Astrocyte (in vitro differentiated cells and primary cell): ENCODE measurements around the gene POLR1E. TPM values are rescaled to one million over a fixed set of nuclear protein-coding genes. Genes with fewer than 3 reads are reported as not detected.

Experiments used
- DNase-seq: peaks from one replicate; pipeline ENCODE4 v3.0.0-alpha.2; 2010; ENCODE audit warnings: low read depth
- FAIRE-seq: peaks from 2 replicates; lab custom pipeline; 2011; peaks lifted over from hg19 to GRCh38; lab: Jason Lieb, UNC
- H2AFZ ChIP-seq: 2 replicates; pipeline ENCODE4 v1.6.0; 2012; ENCODE audit warnings: low read depth, low read length, inconsistent platforms
- H3K27ac ChIP-seq: 2 replicates; pipeline ENCODE4 v1.5.1; 2011; ENCODE audit warnings: low read depth, low read length, inconsistent platforms
- H3K27me3 ChIP-seq: 2 replicates; pipeline ENCODE4 v1.6.0; 2011; ENCODE audit warnings: low read length, inconsistent platforms; ENCODE audit not compliant: insufficient read depth
- H3K36me3 ChIP-seq: 2 replicates; pipeline ENCODE4 v1.5.1; 2011; ENCODE audit warnings: low read length, inconsistent platforms; ENCODE audit not compliant: insufficient read depth
- H3K4me1 ChIP-seq: 2 replicates; pipeline ENCODE4 v1.5.1; 2011; ENCODE audit warnings: low read length, inconsistent platforms; ENCODE audit not compliant: insufficient read depth
- H3K4me2 ChIP-seq: 2 replicates; pipeline ENCODE4 v1.6.0; 2012; ENCODE audit warnings: low read length, inconsistent platforms
- H3K4me3 ChIP-seq: 2 replicates; pipeline ENCODE4 v1.5.1; 2011; ENCODE audit warnings: low read depth, mild to moderate bottlenecking, low read length, inconsistent platforms; ENCODE audit not compliant: insufficient read depth
- H3K79me2 ChIP-seq: 2 replicates; pipeline ENCODE4 v1.6.0; 2012; ENCODE audit warnings: mild to moderate bottlenecking, low read length, inconsistent platforms; ENCODE audit not compliant: insufficient read depth
- H3K9ac ChIP-seq: 2 replicates; pipeline ENCODE4 v1.6.0; 2012; ENCODE audit warnings: mild to moderate bottlenecking, low read length, inconsistent platforms
- H3K9me3 ChIP-seq: 2 replicates; pipeline ENCODE4 v1.5.1; 2012; ENCODE audit warnings: low read depth, mild to moderate bottlenecking, low read length, inconsistent platforms; ENCODE audit not compliant: insufficient read depth
- H4K20me1 ChIP-seq: 2 replicates; pipeline ENCODE4 v1.6.0; 2012; ENCODE audit warnings: low read length, inconsistent platforms; ENCODE audit not compliant: insufficient read depth
- H3K27ac Mint-ChIP-seq: one replicate; pipeline ENCODE4 v1.8.0; 2021; ENCODE audit warnings: mild to moderate bottlenecking, mixed read lengths; ENCODE audit not compliant: unreplicated experiment
- H3K27me3 Mint-ChIP-seq: one replicate; pipeline ENCODE4 v1.8.0; 2021; ENCODE audit warnings: low read depth, mixed read lengths; ENCODE audit not compliant: unreplicated experiment
- H3K36me3 Mint-ChIP-seq: one replicate; pipeline ENCODE4 v1.8.0; 2021; ENCODE audit warnings: low read depth, mixed read lengths; ENCODE audit not compliant: unreplicated experiment
- H3K4me1 Mint-ChIP-seq: one replicate; pipeline ENCODE4 v1.8.0; 2021; ENCODE audit warnings: low read depth, mixed read lengths; ENCODE audit not compliant: unreplicated experiment
- H3K4me3 Mint-ChIP-seq: one replicate; pipeline ENCODE4 v1.8.0; 2021; ENCODE audit warnings: mild to moderate bottlenecking, moderate library complexity, mixed read lengths; ENCODE audit not compliant: unreplicated experiment
- H3K9me3 Mint-ChIP-seq: one replicate; pipeline ENCODE4 v1.8.0; 2021; ENCODE audit warnings: mild to moderate bottlenecking, mixed read lengths; ENCODE audit not compliant: unreplicated experiment
- EZH2 ChIP-seq: IDR thresholded peaks from 2 replicates; pipeline ENCODE4 v1.6.1; 2012; ENCODE audit warnings: mild to moderate bottlenecking, low read length, inconsistent platforms; ENCODE audit not compliant: insufficient read depth
- total RNA-seq: library from RNA; stranded (reverse); gene quantifications from 2 replicates; pipeline ENCODE4 v1.2.1, GENCODE V29; 2021
- TF ChIP-seq, protein P1 (sequence below): IDR thresholded peaks from 2 replicates; pipeline ENCODE4 v1.5.1; 2011; ENCODE audit warnings: low read depth, mild to moderate bottlenecking, inconsistent platforms, low read length, moderate library complexity; ENCODE audit not compliant: insufficient read depth

The POLR1E gene
- total RNA-seq, 1 donor from 2014 or later, result 23.2 TPM

DNA sequence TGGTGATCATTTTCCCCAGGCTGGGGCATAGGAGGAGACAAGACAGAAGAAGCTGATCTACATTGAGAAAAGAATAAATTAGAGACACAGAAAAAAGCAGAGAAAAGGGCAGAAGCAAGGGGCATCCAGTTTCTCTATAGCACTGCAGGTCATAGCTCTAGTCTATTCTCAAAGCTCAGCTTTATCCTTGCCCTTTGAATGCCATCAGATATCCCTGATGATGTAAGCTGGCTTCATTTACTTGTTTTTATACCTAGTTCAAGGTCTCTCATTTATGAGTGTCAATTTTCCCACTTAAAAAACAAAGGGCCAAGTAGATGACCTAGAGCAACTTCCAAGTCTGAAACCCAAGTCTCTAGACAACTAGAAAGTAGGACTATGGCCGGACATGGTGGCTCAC lies 57.7 kb downstream of the POLR1E start:
- H3K9me3 ChIP-seq, result no peaks in the 10 kb centered on the region
- FAIRE-seq (no peak), DNase-seq (no peak)
- peaks cover 6% of the 10 kb centered on the region for H4K20me1 ChIP-seq
- H3K27me3 ChIP-seq, result no peaks in the 10 kb centered on the region
- no peak overlapping the region for H3K27ac ChIP-seq
- H3K9me3 Mint-ChIP-seq, result no peaks in the 10 kb centered on the region
- peaks cover 10% of the 10 kb centered on the region for H3K36me3 ChIP-seq
- no peak overlapping the region for H2AFZ ChIP-seq
- H3K4me3 Mint-ChIP-seq, result no peak overlapping the region
- no peak overlapping the region for H3K27ac Mint-ChIP-seq
- TF ChIP-seq, protein P1, sequence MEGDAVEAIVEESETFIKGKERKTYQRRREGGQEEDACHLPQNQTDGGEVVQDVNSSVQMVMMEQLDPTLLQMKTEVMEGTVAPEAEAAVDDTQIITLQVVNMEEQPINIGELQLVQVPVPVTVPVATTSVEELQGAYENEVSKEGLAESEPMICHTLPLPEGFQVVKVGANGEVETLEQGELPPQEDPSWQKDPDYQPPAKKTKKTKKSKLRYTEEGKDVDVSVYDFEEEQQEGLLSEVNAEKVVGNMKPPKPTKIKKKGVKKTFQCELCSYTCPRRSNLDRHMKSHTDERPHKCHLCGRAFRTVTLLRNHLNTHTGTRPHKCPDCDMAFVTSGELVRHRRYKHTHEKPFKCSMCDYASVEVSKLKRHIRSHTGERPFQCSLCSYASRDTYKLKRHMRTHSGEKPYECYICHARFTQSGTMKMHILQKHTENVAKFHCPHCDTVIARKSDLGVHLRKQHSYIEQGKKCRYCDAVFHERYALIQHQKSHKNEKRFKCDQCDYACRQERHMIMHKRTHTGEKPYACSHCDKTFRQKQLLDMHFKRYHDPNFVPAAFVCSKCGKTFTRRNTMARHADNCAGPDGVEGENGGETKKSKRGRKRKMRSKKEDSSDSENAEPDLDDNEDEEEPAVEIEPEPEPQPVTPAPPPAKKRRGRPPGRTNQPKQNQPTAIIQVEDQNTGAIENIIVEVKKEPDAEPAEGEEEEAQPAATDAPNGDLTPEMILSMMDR, result no peak
- TF ChIP-seq EZH2, result no peak
- peaks cover 11% of the 10 kb centered on the region for H3K36me3 Mint-ChIP-seq
- H3K27me3 Mint-ChIP-seq, result no peaks in the 10 kb centered on the region
- H3K4me1 Mint-ChIP-seq, result peaks cover 5% of the 10 kb centered on the region
- no peaks in the 10 kb centered on the region for H3K79me2 ChIP-seq
- no peak overlapping the region for H3K4me3 ChIP-seq
- no peak overlapping the region for H3K9ac ChIP-seq
- H3K4me2 ChIP-seq, result no peak overlapping the region
- H3K4me1 ChIP-seq, result no peaks in the 10 kb centered on the region

DNA sequence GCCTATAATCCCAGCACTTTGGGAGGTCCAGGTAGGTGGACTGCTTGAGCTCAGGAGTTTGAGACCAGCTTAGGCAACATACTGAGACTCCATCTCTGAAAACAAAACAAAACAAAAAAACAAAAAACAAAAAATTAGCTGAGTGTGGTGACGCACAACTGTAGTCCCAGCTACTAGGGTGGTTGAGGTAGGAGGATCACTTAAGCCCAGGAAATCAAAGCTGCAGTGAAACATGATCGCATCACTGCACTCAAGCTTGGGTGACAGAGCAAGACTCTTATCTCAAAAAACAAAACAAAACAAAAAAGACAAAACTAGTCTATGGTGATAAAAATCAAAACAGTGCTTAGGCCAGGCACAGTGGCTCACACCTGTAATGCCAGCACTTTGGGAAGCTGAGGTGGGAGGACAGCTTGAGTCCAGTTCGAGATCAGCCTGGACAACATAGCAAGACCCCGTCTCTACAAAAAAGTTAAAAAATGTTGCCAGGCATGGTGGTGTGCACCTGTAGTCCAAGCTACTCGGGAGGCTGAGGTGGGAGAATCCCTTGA lies 61.7 kb downstream of the POLR1E start:
- Mint-ChIP-seq H3K27ac (no peak overlapping the region), H3K4me1 (peaks cover 20% of the 10 kb centered on the region), H3K36me3 (peaks cover 2% of the 10 kb centered on the region), H3K27me3 (no peaks in the 10 kb centered on the region), H3K4me3 (no peak overlapping the region), H3K9me3 (no peaks in the 10 kb centered on the region)
- Histone ChIP-seq H3K4me1 (peaks cover 6% of the 10 kb centered on the region), H4K20me1 (peaks cover 19% of the 10 kb centered on the region), H3K36me3 (no peaks in the 10 kb centered on the region), H3K9me3 (no peaks in the 10 kb centered on the region), H3K79me2 (no peaks in the 10 kb centered on the region), H3K9ac (no peak overlapping the region), H3K4me2 (no peak overlapping the region), H2AFZ (no peak overlapping the region), H3K27me3 (no peaks in the 10 kb centered on the region), H3K27ac (no peak overlapping the region), H3K4me3 (no peak overlapping the region)
- FAIRE-seq (no peak), DNase-seq (no peak)
- TF ChIP-seq, protein P1, result no peak
- TF ChIP-seq EZH2, result no peak

DNA sequence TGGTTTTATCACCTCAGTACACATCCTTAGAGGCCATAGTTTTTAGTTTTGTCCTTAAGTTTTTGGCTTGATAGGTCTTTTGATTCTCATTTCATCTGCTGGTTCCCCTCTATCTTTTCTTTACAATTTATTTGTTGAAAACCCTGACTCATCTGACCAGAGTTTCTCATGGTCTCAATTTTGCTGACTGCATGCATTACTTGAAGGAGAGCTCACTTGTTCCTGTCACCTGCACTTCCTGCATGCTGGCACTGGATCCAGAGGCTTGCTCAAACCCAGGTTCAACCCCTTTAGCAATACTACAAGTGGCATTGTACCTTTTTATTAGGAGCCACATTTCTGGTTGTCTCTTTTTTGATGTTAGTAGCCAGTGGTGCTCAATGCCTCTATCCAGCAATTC lies 63.8 kb downstream of the POLR1E start:
- TF ChIP-seq, protein P1, result no peak
- TF ChIP-seq EZH2, result no peak
- Histone ChIP-seq H3K4me3 (no peak overlapping the region), H4K20me1 (peaks cover 16% of the 10 kb centered on the region), H2AFZ (no peak overlapping the region), H3K4me1 (peaks cover 6% of the 10 kb centered on the region), H3K27ac (no peak overlapping the region), H3K4me2 (no peak overlapping the region), H3K36me3 (no peaks in the 10 kb centered on the region), H3K27me3 (no peaks in the 10 kb centered on the region), H3K9ac (no peak overlapping the region), H3K9me3 (no peaks in the 10 kb centered on the region), H3K79me2 (no peaks in the 10 kb centered on the region)
- Mint-ChIP-seq H3K27ac (no peak overlapping the region), H3K9me3 (no peaks in the 10 kb centered on the region), H3K4me3 (no peak overlapping the region), H3K36me3 (no peaks in the 10 kb centered on the region), H3K27me3 (no peaks in the 10 kb centered on the region), H3K4me1 (peaks cover 15% of the 10 kb centered on the region)
- DNase-seq (no peak), FAIRE-seq (no peak)
